Cardiac muscle cell (in vitro differentiated cells and primary cell): Measurements from ENCODE around the gene ZMPSTE24. TPM values are rescaled to one million over a fixed set of nuclear protein-coding genes. Genes with fewer than 3 reads are reported as not detected.
A peak's percentile ranks its signal among the peaks of the same experiment; 100 is the strongest.
"Not testable (repeated sequence)": the region's sequence is repeated elsewhere in the genome, so short reads cannot be mapped to it uniquely, and the experiment has no call there.

Experiments used
- DNase-seq, 2 donors: peaks; one replicate each; pipeline versions ENCODE4 v3.0.0 to v3.0.0-alpha.2; 2010 to 2017; ENCODE audit warnings: low read depth in 1 of 2, low spot score in 1 of 2
- H3K27ac ChIP-seq: fragments of 200-600 bp; sonication (generic); 2 replicates; pipeline ENCODE4 v1.5.1; 2016
- H3K27me3 ChIP-seq: fragments of 200-600 bp; sonication (generic); 2 replicates; pipeline ENCODE4 v1.6.0; 2016; ENCODE audit warnings: control low read depth
- H3K36me3 ChIP-seq: fragments of 200-600 bp; sonication (generic); 2 replicates; pipeline ENCODE4 v1.5.1; 2016; ENCODE audit warnings: control low read depth
- H3K4me1 ChIP-seq: fragments of 200-600 bp; sonication (generic); 2 replicates; pipeline ENCODE4 v1.8.1; 2017; ENCODE audit warnings: low read depth, mild to moderate bottlenecking, mixed run types
- H3K4me3 ChIP-seq: fragments of 200-600 bp; sonication (generic); 2 replicates; pipeline ENCODE4 v1.5.1; 2016; ENCODE audit warnings: mild to moderate bottlenecking
- H3K9me3 ChIP-seq: fragments of 200-600 bp; sonication (generic); 2 replicates; pipeline ENCODE4 v1.5.1; 2017; ENCODE audit warnings: low read depth, mild to moderate bottlenecking, control low read depth
- polyA plus RNA-seq: library from polyadenylated mRNA; unstranded; fragments of >200 nt; fragmentation: Nextera tagmentation; extraction: Ambion mirVana; gene quantifications from 2 replicates; pipeline ENCODE4 v1.2.1, GENCODE V29; 2016
- total RNA-seq: library from RNA; depleted of rRNA; stranded (reverse); fragments of >200 nt; gene quantifications from 2 replicates; pipeline ENCODE4 v1.2.3, GENCODE V29; 2016
- TF ChIP-seq, protein P1 (sequence below): IDR thresholded peaks from 2 replicates; pipeline ENCODE4 v1.5.1; 2012; ENCODE audit warnings: low read depth, mild to moderate bottlenecking, low read length

The ZMPSTE24 gene
- total RNA-seq: 8.4 and 15.0 TPM in 2 replicates
- polyA plus RNA-seq: 9.8 and 24.0 TPM in 2 replicates

DNA sequence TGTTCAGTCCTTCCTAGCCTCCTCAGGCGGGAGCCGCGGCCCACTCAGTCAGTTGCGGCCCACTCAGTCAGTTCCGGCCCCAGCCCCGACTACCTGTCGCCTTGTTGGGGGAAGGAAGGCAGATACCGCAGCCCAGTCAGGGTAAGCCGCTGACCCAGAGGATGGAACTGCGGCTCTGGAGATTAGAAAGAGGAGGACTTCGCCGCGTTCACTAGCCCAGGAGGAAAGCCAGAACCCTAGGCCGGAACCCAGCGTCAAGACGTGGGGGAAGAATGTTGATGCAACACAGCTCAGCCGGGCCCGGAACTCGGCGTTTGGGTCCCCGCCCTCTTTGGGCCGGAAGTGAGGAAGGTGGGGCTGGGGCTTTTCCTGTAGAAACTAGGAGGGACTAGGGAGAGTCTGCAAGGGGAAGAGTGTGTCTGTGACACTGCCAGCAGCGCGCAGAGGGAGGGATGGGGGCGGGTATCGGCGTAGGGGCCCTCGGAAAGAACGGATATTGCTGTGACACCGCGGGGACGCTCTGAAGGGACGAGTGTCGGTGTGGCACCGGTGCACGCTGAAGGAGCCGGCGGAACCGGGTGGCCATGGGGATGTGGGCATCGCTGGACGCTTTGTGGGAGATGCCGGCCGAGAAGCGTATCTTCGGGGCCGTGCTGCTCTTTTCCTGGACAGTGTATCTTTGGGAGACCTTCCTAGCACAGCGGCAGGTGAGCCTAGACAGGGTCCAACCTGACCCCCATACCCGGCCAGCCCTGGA is at the start of gene ZMPSTE24:
Gene ZMPSTE24, plus strand, starts transcription at position 549 of the 757 bp plus-strand sequence. Its CDS starts 36 bp downstream, at position 585.
- H3K4me1 ChIP-seq: peaks cover 5% of the 10 kb centered on the region
- no peaks in the 10 kb centered on the region for H3K9me3 ChIP-seq
- peak within 1 kb of the TSS; percentile 93 for H3K4me3 ChIP-seq
- peaks cover 25% of the 10 kb centered on the region for H3K36me3 ChIP-seq
- H3K27ac ChIP-seq: peak within 1 kb of the TSS; percentile 99
- H3K27me3 ChIP-seq: no peaks in the 10 kb centered on the region
- TF ChIP-seq, protein P1, sequence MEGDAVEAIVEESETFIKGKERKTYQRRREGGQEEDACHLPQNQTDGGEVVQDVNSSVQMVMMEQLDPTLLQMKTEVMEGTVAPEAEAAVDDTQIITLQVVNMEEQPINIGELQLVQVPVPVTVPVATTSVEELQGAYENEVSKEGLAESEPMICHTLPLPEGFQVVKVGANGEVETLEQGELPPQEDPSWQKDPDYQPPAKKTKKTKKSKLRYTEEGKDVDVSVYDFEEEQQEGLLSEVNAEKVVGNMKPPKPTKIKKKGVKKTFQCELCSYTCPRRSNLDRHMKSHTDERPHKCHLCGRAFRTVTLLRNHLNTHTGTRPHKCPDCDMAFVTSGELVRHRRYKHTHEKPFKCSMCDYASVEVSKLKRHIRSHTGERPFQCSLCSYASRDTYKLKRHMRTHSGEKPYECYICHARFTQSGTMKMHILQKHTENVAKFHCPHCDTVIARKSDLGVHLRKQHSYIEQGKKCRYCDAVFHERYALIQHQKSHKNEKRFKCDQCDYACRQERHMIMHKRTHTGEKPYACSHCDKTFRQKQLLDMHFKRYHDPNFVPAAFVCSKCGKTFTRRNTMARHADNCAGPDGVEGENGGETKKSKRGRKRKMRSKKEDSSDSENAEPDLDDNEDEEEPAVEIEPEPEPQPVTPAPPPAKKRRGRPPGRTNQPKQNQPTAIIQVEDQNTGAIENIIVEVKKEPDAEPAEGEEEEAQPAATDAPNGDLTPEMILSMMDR: no peak
- peak; percentile 97 to 99 for DNase-seq

DNA sequence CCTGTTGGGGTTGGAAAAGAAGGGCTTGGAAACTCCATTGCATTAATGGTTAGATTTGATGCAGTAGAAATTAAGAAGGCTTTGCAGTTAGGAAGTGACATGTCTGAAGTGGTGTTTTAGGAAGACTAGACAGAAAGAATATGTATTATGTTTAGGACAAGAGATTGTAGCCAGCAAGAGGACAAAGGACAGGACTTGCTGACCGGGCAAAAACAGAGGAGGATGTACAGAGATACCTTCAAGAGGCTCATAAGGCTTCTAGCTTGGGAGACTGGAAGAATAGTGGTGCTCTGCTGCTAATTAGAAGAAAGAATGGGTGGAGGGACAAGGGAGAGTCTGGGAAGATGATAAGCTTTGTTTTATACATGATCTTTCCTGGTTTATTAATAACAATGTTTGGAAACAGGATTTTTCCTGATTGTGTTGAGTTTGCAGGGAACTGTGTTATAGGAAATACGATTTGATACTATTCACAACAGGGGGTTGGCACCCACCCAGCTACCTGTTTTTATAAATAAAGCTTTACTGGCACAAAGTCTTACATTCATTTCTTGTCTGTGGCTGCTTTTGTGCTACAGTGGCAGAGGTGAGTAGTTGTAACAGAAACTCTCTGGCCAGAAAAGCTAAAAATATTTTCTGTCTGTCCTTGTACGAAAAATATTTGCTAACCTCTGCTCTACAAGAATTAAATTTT is 47.4 kb upstream of the ZMPSTE24 start:
- H3K9me3 ChIP-seq: no peaks in the 10 kb centered on the region
- H3K4me3 ChIP-seq: no peak overlapping the region
- DNase-seq: no peak
- H3K27me3 ChIP-seq: no peaks in the 10 kb centered on the region
- H3K4me1 ChIP-seq: no peaks in the 10 kb centered on the region
- TF ChIP-seq, protein P1: no peak
- peak overlapping the region; percentile 14 for H3K27ac ChIP-seq
- peaks cover 34% of the 10 kb centered on the region for H3K36me3 ChIP-seq

DNA sequence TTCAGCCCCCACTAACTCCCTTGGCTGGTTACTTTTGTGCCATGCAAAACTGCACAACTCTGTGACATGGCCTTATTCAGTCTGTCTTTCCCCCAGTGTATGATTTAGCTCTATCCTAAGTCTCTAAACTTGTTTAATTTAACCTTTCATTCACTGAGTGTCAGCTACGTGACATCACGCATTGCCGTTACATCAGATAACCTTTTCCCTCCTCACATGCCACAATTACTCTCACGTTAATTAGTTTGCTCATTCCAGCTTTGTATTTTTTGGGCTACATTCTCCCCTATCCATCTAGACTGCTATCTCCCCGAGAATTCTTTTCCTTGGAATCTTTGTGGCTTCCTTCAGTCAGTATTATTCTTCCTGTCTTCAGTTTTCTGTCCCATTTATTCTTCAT is 39.7 kb upstream of the ZMPSTE24 start:
- Histone ChIP-seq H3K9me3 (no peaks in the 10 kb centered on the region), H3K27ac (no peak overlapping the region), H3K36me3 (peaks cover 23% of the 10 kb centered on the region), H3K27me3 (no peaks in the 10 kb centered on the region), H3K4me3 (no peak overlapping the region), H3K4me1 (no peaks in the 10 kb centered on the region)
- TF ChIP-seq, protein P1: no peak
- DNase-seq: no peak

DNA sequence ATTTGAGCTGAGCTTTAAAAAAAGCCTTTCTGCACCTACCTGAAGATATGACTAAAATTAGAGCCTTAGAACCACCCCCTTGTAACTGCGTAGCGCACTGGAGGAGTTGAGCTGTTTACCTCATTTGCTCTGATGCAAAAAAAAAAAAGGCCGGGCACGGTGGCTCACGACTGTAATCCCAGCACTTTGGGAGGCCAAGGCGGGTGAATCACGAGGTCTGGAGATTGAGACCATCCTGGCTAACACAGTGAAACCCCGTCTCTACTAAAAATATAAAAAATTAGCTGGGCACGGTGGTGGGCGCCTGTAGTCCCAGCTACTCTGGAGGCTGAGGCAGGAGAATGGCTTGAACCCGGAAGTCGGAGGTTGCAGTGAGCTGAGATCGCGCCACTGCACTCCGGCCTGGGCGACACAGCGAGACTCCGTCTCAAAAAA is 36.5 kb upstream of the ZMPSTE24 start:
- not testable (repeated sequence) for H3K27ac ChIP-seq, H3K4me3 ChIP-seq, DNase-seq, H3K27me3 ChIP-seq, H3K9me3 ChIP-seq, H3K4me1 ChIP-seq
- H3K36me3 ChIP-seq: peaks cover 13% of the 10 kb centered on the region

DNA sequence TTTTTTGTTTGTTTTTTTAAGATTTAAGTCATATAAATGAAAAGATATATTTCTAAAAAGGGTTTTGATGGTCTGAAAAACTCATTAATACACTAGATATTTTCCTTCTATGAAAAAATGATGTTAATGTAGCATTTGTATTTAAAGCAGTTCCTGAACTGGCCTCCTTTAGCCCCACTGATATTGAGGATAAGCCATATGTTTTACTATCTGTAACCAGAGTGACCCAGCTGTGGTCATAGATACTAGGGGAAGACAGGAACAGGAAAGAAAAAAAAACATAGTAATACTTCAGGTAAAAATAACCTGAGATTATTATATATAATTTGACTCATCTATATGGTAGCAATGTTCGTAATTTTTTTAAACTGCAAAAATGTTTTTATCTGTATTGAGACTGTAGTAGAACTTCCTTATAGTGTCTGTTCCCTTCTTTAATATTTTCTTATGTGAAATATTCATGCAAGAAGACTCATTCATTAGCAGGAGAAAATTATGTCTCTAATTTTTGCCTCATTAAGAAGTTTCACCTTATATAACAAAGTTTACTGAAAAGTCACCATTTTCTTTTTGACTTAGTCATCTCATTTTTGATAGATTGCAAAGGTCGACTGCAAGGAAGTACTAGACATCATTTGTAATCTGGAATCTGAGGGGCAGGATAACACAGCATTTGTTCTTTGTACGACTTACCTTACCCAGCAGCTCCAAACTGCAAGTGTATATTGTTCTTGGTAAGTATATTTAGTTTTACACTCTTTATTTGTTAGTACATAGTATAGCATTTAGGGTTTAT is 35.9 kb upstream of the ZMPSTE24 start:
- DNase-seq: no peak
- Histone ChIP-seq H3K9me3 (no peaks in the 10 kb centered on the region), H3K27me3 (no peaks in the 10 kb centered on the region), H3K27ac (no peak overlapping the region), H3K4me1 (no peaks in the 10 kb centered on the region), H3K36me3 (peaks cover 13% of the 10 kb centered on the region), H3K4me3 (no peak overlapping the region)
- TF ChIP-seq, protein P1: no peak
